ENCODE results near the gene ADAMTS12.

DNA sequence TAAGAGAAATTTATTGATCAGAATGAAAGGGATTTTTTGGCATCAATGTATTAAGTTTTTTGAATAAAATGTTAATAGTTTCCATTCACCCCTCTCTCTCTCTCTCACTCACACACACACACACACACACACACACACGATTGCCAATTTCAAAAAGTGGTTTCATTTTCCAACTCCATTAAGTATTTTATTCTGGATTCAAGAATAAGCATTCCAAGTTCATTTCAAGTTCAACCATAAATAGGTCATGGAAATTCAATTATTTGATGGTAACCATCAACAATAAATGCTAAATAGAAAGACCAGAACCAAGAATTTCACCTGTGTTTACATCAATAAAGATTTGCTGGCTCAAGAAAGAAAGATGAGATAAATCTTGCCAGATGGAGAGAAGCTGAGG is 171.6 kb downstream of the ADAMTS12 start:
- no peak for TF ChIP-seq POLR2A (IDR thresholded peaks at IDR 0.05; ENCODE audit: low read depth, low read length)
- no peak for TF ChIP-seq TAF1 (IDR thresholded peaks at IDR 0.05; ENCODE audit: low read depth, low read length)
- no peak for TF ChIP-seq SPI1 (IDR thresholded peaks at IDR 0.05; ENCODE audit: low read depth, low read length)
- no peak for TF ChIP-seq POLR2AphosphoS5 (IDR thresholded peaks at IDR 0.05; ENCODE audit: low read depth, low read length)
- no peak for TF ChIP-seq PAX5 (IDR thresholded peaks at IDR 0.05; ENCODE audit: insufficient read depth, low read length, severe bottlenecking)
